Measurements from ENCODE around the gene ELP6. TPM values are rescaled to one million over a fixed set of nuclear protein-coding genes. Genes with fewer than 3 reads are reported as not detected.

The ELP6 gene
- 10 to 100 TPM; 14.9 to 16.7 TPM for total RNA-seq

DNA sequence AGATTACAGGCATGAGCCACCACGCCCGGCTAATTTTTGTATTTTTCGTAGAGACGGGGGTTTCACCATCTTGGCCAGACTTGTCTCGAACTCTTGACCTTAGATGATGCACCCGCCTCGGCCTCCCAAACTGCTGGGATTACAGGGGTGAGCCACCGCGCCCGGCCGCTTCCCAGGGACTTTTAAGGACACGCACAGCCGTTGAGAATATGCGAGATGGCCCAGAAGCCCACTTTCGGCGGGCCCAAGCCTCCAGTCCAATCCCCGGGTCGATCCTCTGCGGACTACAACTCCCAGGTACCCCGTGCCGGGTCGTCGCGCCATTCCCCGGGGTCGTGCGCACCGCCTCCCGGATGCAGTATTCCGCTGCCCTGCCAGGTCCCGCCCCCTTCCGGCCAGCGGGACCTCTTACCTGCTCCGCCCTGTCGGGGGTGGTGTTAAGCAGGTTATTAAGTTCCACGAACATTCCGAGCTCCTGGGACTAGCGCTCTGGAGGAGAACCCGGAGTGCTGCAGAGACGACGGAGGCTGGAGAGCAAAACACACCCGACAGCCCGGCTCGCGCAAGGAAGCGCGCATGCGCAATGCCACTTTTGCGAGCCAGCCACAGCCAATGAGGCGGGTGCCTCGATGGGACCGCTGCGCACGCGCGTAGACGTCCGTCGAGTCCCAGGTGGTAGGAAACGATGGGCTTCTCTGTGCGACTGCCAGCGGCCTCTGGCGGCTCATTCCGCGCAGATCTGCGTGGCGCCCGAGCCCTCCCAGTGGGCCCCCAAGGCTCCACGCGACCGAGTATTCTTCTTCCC, at the start of gene ELP6:
Gene ELP6 (minus strand): TSS at position 588 of the 805 bp plus-strand sequence. CDS start 122 bp downstream, at position 466.
- DNase-seq (ENCODE audit: low spot score): peak; percentile 96
- Histone ChIP-seq H3K4me1 (peaks cover 0 to 7% of the 10 kb centered on the region in 2 donors), H3K4me3 (peak within 1 kb of the TSS; percentile 72 to 78), H3K36me3 (peaks cover 25% of the 10 kb centered on the region), H3K9me3 (no peaks in the 10 kb centered on the region), H3K27me3 (no peaks in the 10 kb centered on the region), H3K27ac (peak within 1 kb of the TSS; percentile 95 to 99)
- TF ChIP-seq CTCF (IDR thresholded peaks at IDR 0.05): peak in 1 of 2 donors; percentile 58

GRCh38 chr3:47556351-47556750, 42.8 kb upstream of the ELP6 start:
- Histone ChIP-seq H3K4me3 (no peak overlapping the region), H3K36me3 (no peaks in the 10 kb centered on the region), H3K27me3 (no peaks in the 10 kb centered on the region), H3K9me3 (peaks cover 0 to 4% of the 10 kb centered on the region in 2 donors), H3K27ac (no peak overlapping the region), H3K4me1 (no peaks in the 10 kb centered on the region)
- no peak for TF ChIP-seq CTCF (IDR thresholded peaks at IDR 0.05)
- no peak for DNase-seq (ENCODE audit: low spot score)

DNA sequence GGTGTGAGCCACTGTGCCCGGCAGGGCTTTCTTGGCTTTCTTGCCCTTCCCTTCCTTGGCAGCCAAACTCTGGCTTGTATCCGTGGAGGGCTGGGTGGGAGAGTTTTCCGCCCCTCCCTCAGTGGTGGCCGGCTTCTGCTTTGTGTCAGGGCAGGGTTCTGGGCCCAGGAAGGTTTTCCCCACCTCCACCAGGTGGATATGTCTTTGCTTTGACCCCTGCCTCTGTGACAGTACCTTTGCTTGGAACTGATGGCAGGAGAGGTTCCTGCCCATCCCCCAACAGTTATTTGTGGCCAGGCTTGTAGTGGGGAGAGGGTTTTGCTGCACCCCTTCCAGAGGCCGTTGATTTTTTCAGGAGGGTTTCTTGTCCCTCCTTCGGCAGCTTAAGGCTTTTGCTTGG, 40.8 kb upstream of the ELP6 start:
- Histone ChIP-seq H3K9me3 (peaks cover 0 to 4% of the 10 kb centered on the region in 2 donors), H3K4me1 (no peaks in the 10 kb centered on the region), H3K27me3 (no peaks in the 10 kb centered on the region), H3K4me3 (no peak overlapping the region), H3K36me3 (no peaks in the 10 kb centered on the region), H3K27ac (no peak overlapping the region)
- TF ChIP-seq CTCF (IDR thresholded peaks at IDR 0.05): no peak
- no peak for DNase-seq (ENCODE audit: low spot score)

DNA sequence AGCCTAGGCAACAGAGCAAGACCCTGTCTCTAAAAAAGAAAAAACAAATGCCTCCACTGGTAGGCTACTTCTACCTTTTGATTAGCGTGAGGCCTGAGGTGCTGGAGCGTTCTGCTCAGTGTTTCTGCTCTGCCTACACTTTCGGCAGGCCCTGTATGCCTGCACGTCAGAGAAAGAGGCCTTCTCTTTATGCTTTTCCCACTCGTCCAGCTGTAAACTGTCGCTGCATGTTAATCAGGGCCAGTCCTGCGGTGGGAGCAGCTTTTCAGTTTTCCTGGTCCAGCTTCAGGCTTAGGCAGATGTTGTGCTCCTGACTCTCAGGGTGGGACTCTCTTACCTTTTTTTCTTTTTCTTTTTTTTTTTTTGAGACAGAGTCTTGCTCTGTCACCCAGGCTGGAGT, 39.9 kb upstream of the ELP6 start:
- Histone ChIP-seq H3K9me3 (peaks cover 0 to 4% of the 10 kb centered on the region in 2 donors), H3K36me3 (no peaks in the 10 kb centered on the region)

GRCh38 chr3:47542471-47543173, 29.1 kb upstream of the ELP6 start:
- H3K27me3 ChIP-seq: no peaks in the 10 kb centered on the region
- H3K27ac ChIP-seq: no peak overlapping the region
- H3K4me1 ChIP-seq: no peaks in the 10 kb centered on the region
- no peaks in the 10 kb centered on the region for H3K9me3 ChIP-seq
- no peak for DNase-seq (ENCODE audit: low spot score)
- no peak for TF ChIP-seq CTCF (IDR thresholded peaks at IDR 0.05)
- H3K4me3 ChIP-seq: no peak overlapping the region
- H3K36me3 ChIP-seq: no peaks in the 10 kb centered on the region

More for the DNA sequence above, 39.9 kb upstream of the ELP6 start:
- Histone ChIP-seq H3K4me3 (no peak overlapping the region), H3K4me1 (no peaks in the 10 kb centered on the region), H3K27me3 (no peaks in the 10 kb centered on the region), H3K27ac (no peak overlapping the region)
- no peak for DNase-seq (ENCODE audit: low spot score)
- no peak for TF ChIP-seq CTCF (IDR thresholded peaks at IDR 0.05)

All from right atrium auricular region (tissue), 2 donors.